Measurements from ENCODE around the gene LPAR5.
A peak's percentile ranks its signal among the peaks of the same experiment; 100 is the strongest.

LPAR5 gene

GRCh38 chr12:6575648-6576047 is 60.1 kb downstream of the LPAR5 start:
- H3K4me3 ChIP-seq (ENCODE audit: low read depth, low read length) = no peak overlapping the region
- no peak for DNase-seq (ENCODE audit: low read depth)
- TF ChIP-seq CTCF (IDR thresholded peaks at IDR 0.05; ENCODE audit: insufficient read depth, low read depth, low read length, missing control alignments) = no peak

DNA sequence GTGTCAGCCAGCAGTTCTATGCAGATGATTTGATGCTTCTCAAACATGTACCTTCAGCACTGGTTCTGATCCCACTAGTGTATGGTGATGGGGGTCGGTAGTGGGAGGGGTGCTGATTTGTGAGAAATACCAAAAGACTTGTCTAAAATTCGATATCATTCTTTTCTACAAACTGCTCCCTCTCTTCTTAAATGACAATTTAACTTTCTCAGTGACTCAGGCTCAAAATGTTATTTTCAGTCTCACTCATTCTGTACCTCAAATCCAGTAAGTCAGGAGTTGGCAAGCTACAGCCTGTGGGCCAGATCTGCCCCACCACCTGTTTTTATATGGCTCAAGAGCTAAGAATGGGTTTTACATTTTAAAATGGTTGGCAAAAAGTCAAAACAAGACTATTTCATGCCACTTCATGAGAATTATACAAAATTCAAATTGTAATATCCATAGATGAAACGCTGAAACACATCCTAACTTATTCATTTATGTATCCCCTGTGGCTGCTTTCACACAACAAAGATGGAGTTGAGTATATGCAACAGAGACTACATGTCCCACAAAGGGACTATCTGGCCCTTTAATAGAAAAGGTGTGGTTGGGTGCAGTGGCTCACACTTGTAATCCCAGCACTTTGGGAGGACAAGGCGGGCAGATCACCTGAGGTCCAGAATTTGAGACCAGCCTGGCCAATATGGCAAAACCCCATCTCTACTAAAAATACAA is 61.0 kb downstream of the LPAR5 start:
- no peak overlapping the region for H3K4me3 ChIP-seq (ENCODE audit: low read depth, low read length)
- DNase-seq (ENCODE audit: low read depth) = no peak
- TF ChIP-seq CTCF (IDR thresholded peaks at IDR 0.05; ENCODE audit: insufficient read depth, low read depth, low read length, missing control alignments) = no peak

DNA sequence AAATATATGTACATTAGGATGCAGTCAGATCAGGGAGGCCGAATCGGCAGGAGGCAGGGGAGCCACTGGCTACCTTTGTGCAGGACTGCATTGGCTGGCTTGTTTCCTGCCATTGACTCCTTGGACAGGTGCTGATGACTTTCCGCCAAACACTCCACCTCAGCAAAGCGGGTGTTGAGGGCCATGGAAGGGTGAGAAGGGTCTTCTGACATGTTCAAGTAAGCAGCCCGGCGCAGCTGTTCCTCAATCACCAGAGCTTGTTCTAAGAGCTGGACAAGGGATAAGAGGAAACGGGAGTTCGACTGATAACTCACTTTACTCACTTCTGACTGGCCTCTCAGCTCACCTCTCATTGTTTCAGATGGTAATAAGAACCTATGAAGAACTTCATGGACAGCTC is 62.8 kb downstream of the LPAR5 start:
- no peak for DNase-seq (ENCODE audit: low read depth)
- H3K4me3 ChIP-seq (ENCODE audit: low read depth, low read length) = no peak overlapping the region
- no peak for TF ChIP-seq CTCF (IDR thresholded peaks at IDR 0.05; ENCODE audit: insufficient read depth, low read depth, low read length, missing control alignments)

GRCh38 chr12:6570264-6570887 is 65.4 kb downstream of the LPAR5 start:
- peak; percentile 50 for DNase-seq (ENCODE audit: low read depth)
- no peak overlapping the region for H3K4me3 ChIP-seq (ENCODE audit: low read depth, low read length)
- peak; percentile 55 for TF ChIP-seq CTCF (IDR thresholded peaks at IDR 0.05; ENCODE audit: insufficient read depth, low read depth, low read length, missing control alignments)

DNA sequence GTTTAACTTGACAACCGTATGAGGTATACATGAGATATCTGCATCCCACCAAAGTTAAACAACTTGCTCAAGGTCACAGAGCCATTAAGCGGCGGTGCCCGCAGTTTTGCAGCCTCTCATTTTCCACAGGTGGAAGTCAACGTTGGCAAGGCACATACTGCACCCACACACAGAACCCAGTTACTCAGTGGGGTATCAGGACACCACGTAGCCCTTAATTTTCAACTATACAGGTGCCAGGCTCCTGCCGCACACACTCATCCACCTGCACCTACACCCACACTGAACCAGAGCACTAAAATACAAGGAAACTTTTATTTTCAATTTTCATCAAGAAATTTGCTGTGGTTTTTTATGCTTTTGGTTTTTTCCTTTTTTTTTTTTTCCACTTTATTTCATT is 66.0 kb downstream of the LPAR5 start:
- no peak for TF ChIP-seq CTCF (IDR thresholded peaks at IDR 0.05; ENCODE audit: insufficient read depth, low read depth, low read length, missing control alignments)
- DNase-seq (ENCODE audit: low read depth) = no peak
- no peak overlapping the region for H3K4me3 ChIP-seq (ENCODE audit: low read depth, low read length)

DNA sequence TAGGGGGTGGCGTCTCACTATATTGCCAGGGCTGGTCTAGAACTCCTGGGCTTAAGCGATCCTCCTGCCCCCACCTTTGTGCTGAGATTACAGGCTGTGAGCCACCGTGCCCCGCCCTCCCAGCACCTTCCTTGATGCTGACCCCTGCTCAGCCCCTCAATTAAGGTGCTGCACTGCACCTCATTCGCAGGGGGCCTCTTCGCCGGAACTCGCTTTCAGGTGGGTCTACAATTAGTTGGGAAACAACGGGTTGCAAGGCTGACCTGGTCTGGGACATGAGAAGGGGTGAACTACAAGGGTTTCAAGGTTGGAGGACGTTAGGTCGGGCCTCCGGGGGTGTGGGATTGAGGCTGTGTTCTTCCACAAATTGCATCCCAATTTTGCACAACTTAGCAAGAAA is 66.4 kb downstream of the LPAR5 start:
- TF ChIP-seq CTCF (IDR thresholded peaks at IDR 0.05; ENCODE audit: insufficient read depth, low read depth, low read length, missing control alignments) = no peak
- no peak overlapping the region for H3K4me3 ChIP-seq (ENCODE audit: low read depth, low read length)
- DNase-seq (ENCODE audit: low read depth) = no peak

Data from GM12865 (cell line).